GM12873 (cell line): ENCODE results near the gene S100A7A.

Experiments
- TF ChIP-seq, protein P1 (sequence below): IDR thresholded peaks from 2 replicates; pipeline ENCODE4 v1.5.1; 2012; ENCODE audit warnings: low read depth, mild to moderate bottlenecking, moderate library complexity, low read length, control low read depth; ENCODE audit not compliant: insufficient read depth; ENCODE audit errors: missing control alignments

The S100A7A gene

GRCh38 chr1:153375511-153375910 is 40.8 kb upstream of the S100A7A start, which contains the start of gene S100A12:
TSS of gene S100A12 (minus strand) at chr1:153375621. CDS start at chr1:153374592, 1,029 bp downstream.
- TF ChIP-seq, protein P1, sequence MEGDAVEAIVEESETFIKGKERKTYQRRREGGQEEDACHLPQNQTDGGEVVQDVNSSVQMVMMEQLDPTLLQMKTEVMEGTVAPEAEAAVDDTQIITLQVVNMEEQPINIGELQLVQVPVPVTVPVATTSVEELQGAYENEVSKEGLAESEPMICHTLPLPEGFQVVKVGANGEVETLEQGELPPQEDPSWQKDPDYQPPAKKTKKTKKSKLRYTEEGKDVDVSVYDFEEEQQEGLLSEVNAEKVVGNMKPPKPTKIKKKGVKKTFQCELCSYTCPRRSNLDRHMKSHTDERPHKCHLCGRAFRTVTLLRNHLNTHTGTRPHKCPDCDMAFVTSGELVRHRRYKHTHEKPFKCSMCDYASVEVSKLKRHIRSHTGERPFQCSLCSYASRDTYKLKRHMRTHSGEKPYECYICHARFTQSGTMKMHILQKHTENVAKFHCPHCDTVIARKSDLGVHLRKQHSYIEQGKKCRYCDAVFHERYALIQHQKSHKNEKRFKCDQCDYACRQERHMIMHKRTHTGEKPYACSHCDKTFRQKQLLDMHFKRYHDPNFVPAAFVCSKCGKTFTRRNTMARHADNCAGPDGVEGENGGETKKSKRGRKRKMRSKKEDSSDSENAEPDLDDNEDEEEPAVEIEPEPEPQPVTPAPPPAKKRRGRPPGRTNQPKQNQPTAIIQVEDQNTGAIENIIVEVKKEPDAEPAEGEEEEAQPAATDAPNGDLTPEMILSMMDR = no peak

- TF ChIP-seq, protein P1 = no peak
Observed at GRCh38 chr1:153379591-153379990, 36.7 kb upstream of the S100A7A start.

DNA sequence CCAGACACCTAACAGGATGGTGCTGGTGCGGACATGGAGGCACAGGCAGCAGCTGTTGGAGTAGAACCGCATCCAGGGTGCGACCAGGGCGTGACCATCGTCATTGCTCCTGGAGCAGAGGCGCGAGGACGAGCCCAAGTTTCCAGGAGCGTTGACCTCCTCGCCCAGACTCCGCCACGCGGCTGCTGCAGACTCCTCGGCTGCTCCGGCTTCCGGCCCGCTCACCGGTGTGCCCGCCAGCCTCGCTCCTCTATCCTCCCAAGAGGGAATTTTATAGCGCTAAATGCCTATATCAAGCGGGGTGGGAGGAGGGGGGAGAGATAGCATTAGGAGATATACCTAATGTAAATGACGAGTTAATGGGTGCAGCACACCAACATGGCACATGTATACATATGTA is 35.6 kb upstream of the S100A7A start:
- TF ChIP-seq, protein P1 = no peak

- TF ChIP-seq, protein P1 = no peak
Observed at GRCh38 chr1:153384958-153385580, 31.3 kb upstream of the S100A7A start.

GRCh38 chr1:153386500-153386901 is 29.8 kb upstream of the S100A7A start:
- TF ChIP-seq, protein P1 = no peak

GRCh38 chr1:153387001-153387400 is 29.3 kb upstream of the S100A7A start:
- TF ChIP-seq, protein P1 = no peak

- TF ChIP-seq, protein P1 = no peak
Observed at GRCh38 chr1:153387785-153388184, 28.5 kb upstream of the S100A7A start.
